HUES6 (cell line): ENCODE data around the gene WDR33.

Experiments used
- H3K27ac ChIP-seq: 2 replicates; pipeline ENCODE4 v1.7.0; 2013; ENCODE audit warnings: low read depth, mild to moderate bottlenecking, low read length, inconsistent platforms
- H3K27me3 ChIP-seq: 2 replicates; pipeline ENCODE4 v1.6.1; 2013; ENCODE audit warnings: low read length; ENCODE audit not compliant: control insufficient read depth, insufficient read depth
- H3K36me3 ChIP-seq: 2 replicates; pipeline ENCODE4 v1.6.1; 2013; ENCODE audit warnings: low read length; ENCODE audit not compliant: control insufficient read depth, insufficient read depth
- H3K4me1 ChIP-seq: 2 replicates; pipeline ENCODE4 v1.6.1; 2013; ENCODE audit warnings: low read length; ENCODE audit not compliant: control insufficient read depth, insufficient read depth
- H3K4me3 ChIP-seq: 2 replicates; pipeline ENCODE4 v1.5.1; 2013; ENCODE audit warnings: low read depth, low read length
- H3K9ac ChIP-seq: one replicate; pipeline ENCODE4 v1.6.1; 2013; ENCODE audit warnings: mild to moderate bottlenecking, low read length
- H3K9me3 ChIP-seq: 2 replicates; pipeline ENCODE4 v1.6.1; 2013; ENCODE audit warnings: low read depth, low read length; ENCODE audit not compliant: control insufficient read depth, insufficient read depth

The WDR33 gene

DNA sequence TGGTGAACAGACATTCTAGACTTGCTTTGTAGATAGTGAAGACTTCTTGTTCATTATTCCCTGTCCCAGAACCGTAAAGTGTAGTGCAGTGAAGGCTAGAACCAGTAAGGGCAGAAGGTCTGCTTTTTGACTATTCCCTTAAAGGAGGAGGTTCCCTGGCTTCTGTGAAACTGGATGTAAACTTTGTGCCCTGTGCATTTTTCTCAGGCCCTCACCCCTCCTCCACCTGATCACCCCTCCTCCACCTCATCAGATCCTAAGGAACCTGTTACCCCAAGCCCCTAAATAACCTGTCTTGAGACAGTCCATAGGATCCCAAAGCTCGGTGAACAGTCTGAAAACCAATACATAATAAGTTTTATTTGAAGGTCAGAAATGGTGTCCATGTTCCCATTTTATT lies 75.9 kb downstream of the WDR33 start:
- no peaks in the 10 kb centered on the region for H3K27me3 ChIP-seq
- H3K27ac ChIP-seq = no peak overlapping the region
- no peak overlapping the region for H3K4me3 ChIP-seq
- H3K36me3 ChIP-seq = peaks cover 24% of the 10 kb centered on the region
- no peak overlapping the region for H3K9ac ChIP-seq
- no peaks in the 10 kb centered on the region for H3K4me1 ChIP-seq
- no peaks in the 10 kb centered on the region for H3K9me3 ChIP-seq

- H3K27me3 ChIP-seq = no peaks in the 10 kb centered on the region
- peaks cover 24% of the 10 kb centered on the region for H3K36me3 ChIP-seq
- H3K27ac ChIP-seq = no peak overlapping the region
- H3K9me3 ChIP-seq = no peaks in the 10 kb centered on the region
- no peaks in the 10 kb centered on the region for H3K4me1 ChIP-seq
- no peak overlapping the region for H3K4me3 ChIP-seq
- no peak overlapping the region for H3K9ac ChIP-seq
Measured at GRCh38 chr2:127733816-127734537, 77.0 kb downstream of the WDR33 start.

- H3K9ac ChIP-seq = no peak overlapping the region
- no peak overlapping the region for H3K27ac ChIP-seq
Measured at GRCh38 chr2:127733113-127733815, 77.7 kb downstream of the WDR33 start.

DNA sequence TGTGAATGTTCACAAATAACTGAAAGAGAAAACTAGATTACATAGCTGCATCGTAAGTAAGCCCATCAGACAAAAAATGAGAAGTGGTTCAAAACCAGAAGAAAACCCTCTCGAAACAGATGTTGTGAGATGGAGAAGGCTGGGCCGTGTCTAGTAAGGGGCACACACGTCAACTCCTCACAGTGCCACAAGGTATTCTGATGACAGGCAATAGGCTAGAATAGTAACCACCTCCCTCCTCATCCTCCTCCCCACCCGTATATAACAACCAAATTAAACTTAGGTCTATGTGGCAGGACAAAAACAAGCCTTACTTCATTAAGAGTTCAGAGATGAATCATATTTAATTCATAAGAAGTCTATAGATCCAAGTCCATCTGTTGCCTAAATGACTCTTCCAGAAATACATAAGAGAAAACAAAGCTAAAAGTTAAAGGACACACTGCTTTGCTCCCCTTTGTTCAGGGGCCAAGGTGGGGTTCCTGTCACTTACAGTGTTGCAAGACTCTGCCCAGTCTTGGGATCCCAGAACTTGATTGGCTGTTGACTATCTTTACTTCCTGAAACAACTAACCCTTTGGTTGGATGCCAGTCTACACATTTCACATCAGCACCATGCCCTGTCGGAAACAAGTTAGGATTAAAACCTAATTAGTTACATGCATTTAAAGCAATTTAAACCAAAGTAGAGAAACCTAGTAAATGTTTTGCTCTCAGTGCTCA lies 84.7 kb downstream of the WDR33 start:
- Histone ChIP-seq H3K27ac (no peak overlapping the region), H3K36me3 (peaks cover 55% of the 10 kb centered on the region), H3K27me3 (no peaks in the 10 kb centered on the region), H3K4me1 (no peaks in the 10 kb centered on the region), H3K9me3 (no peaks in the 10 kb centered on the region), H3K4me3 (no peak overlapping the region), H3K9ac (no peak overlapping the region)

More at GRCh38 chr2:127733113-127733815, 77.7 kb downstream of the WDR33 start:
- Histone ChIP-seq H3K9me3 (no peaks in the 10 kb centered on the region), H3K4me3 (no peak overlapping the region), H3K27me3 (no peaks in the 10 kb centered on the region), H3K36me3 (peaks cover 18% of the 10 kb centered on the region), H3K4me1 (no peaks in the 10 kb centered on the region)

DNA sequence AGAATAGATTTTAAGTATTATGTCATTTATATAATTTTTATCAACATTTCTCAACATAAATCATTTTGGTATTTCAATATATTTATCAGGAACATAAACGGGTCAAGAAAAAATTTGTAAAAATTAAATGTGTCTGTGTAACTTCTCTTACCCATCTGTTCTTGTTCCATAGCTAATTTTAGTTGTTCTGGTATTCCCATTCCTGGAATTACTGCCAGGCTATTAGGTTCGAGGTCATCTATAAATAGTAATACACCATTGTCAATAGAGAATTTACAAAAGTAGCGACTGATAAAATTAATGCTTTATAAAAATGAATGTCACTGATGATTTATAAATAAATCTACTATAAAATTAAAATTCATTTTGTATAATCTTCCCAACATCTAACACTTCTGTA lies 88.2 kb downstream of the WDR33 start:
- Histone ChIP-seq H3K9ac (no peak overlapping the region), H3K27ac (no peak overlapping the region), H3K9me3 (no peaks in the 10 kb centered on the region), H3K27me3 (no peaks in the 10 kb centered on the region), H3K4me3 (no peak overlapping the region), H3K36me3 (peaks cover 89% of the 10 kb centered on the region), H3K4me1 (no peaks in the 10 kb centered on the region)

- Histone ChIP-seq H3K27me3 (no peaks in the 10 kb centered on the region), H3K36me3 (peaks cover 94% of the 10 kb centered on the region), H3K4me1 (no peaks in the 10 kb centered on the region), H3K27ac (no peak overlapping the region), H3K9ac (no peak overlapping the region), H3K9me3 (no peaks in the 10 kb centered on the region), H3K4me3 (no peak overlapping the region)
Measured at GRCh38 chr2:127721978-127722355, 89.0 kb downstream of the WDR33 start.

DNA sequence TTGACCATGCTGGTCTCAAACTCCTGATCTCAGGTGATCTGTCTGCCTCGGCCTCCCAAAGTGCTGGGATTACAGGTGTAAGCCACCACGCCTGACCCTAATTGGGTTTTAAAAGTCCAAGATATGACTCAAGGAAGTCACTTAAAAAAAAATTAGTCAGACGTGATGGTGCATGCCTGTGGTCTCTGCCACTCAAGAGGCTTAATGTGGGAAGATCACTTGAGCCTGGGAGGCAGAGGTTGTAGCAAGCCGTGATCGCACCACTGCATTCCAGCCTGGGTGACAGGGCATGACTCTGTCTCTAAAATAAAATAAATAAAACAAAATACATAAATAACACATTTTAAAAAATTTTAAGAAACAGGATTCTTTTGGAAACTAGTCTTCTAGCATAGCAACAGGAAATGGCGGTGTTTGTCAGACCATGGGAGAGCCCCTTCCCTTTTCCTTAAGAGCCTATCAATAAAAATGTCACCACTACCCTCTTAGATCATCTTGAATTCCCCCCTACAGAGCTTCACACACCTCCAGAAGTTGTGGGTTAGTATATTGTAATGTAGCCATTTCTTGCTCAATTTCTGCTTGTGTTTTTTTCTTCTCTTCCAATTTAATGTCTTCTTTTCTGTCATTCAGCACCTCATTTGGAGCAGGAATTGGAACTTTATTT lies 89.5 kb downstream of the WDR33 start:
- no peak overlapping the region for H3K27ac ChIP-seq
- no peak overlapping the region for H3K4me3 ChIP-seq
- H3K9me3 ChIP-seq = no peaks in the 10 kb centered on the region
- H3K36me3 ChIP-seq = peaks cover 94% of the 10 kb centered on the region
- H3K27me3 ChIP-seq = no peaks in the 10 kb centered on the region
- no peak overlapping the region for H3K9ac ChIP-seq
- no peaks in the 10 kb centered on the region for H3K4me1 ChIP-seq

DNA sequence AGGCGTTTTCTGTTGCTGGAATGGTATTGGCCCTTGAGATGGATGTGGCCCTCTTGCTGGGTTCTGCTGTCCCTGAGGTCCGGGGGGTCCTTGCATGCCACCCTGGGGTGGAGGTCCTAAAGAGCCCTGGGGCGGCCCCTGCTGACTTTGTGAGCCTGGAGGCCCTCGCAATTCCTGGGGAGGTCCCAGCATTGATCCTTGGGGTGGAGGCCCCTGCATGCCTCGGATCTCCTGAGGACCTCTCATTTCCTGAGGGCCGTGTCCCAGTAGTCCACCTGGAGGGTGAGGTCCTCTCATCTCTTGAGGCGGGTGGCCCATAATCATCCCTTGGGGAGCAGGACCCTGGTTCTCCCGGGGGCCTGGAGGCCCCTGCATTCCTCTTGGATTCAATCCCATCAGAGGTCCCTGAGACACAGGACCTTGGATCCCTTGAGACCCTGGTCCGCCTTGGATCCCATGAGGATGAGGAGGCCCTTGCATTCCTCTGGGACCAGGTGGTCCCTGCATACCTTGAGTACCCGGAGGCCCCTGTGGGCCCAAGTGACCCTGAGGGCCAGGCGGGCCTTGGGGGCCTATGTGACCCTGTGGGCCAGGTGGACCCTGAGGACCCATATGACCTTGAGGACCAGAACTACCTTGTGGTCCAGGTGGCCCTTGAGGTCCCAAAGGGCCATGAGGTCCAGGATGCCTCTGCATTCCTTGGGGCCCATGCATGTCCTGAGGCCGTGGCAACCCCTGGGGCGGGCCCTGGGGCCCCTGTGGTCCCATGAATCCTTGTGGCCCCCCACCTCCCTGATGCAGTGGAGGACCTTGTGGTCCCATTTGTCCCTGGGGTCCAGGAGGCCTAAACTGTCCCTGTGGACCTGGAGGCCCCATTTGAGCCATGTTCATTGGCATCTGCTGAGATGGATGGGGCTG lies 91.4 kb downstream of the WDR33 start:
- H3K4me3 ChIP-seq = no peak overlapping the region
- no peaks in the 10 kb centered on the region for H3K4me1 ChIP-seq
- H3K27me3 ChIP-seq = no peaks in the 10 kb centered on the region
- peaks cover 90% of the 10 kb centered on the region for H3K36me3 ChIP-seq
- H3K9me3 ChIP-seq = no peaks in the 10 kb centered on the region
- H3K9ac ChIP-seq = no peak overlapping the region
- no peak overlapping the region for H3K27ac ChIP-seq

DNA sequence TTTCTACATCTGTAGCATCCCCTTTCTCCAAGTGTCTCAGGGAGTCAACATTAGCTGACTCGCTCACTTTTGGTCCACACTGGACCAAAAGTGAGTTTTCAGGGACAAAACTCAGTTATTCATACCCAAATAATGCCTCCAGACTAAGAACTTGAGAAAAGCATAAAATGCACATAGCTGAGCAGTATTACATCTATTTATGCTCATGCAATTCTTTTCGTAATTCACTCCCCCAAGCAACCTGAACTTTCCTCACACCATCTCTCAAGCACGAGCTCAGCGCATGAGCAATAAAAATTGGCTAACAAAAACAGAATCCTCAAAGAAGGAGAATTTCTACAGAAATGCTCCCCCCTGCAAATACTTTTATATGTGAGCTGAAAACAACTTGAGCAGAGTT lies 92.7 kb downstream of the WDR33 start:
- Histone ChIP-seq H3K9me3 (no peaks in the 10 kb centered on the region), H3K4me3 (no peak overlapping the region), H3K27ac (no peak overlapping the region), H3K27me3 (no peaks in the 10 kb centered on the region), H3K4me1 (no peaks in the 10 kb centered on the region), H3K9ac (no peak overlapping the region), H3K36me3 (peaks cover 90% of the 10 kb centered on the region)

- Histone ChIP-seq H3K4me3 (no peak overlapping the region), H3K9me3 (no peaks in the 10 kb centered on the region), H3K4me1 (no peaks in the 10 kb centered on the region), H3K36me3 (peaks cover 79% of the 10 kb centered on the region), H3K27me3 (no peaks in the 10 kb centered on the region), H3K27ac (no peak overlapping the region), H3K9ac (no peak overlapping the region)
Measured at GRCh38 chr2:127715778-127716449, 95.1 kb downstream of the WDR33 start.
